ACHN (cell line): ENCODE measurements around the gene CEP250.
"Not testable (repeated sequence)": the region's sequence is repeated elsewhere in the genome, so short reads cannot be mapped to it uniquely, and the experiment has no call there.

ENCODE experiments used
- DNase-seq: peaks from one replicate; pipeline ENCODE4 v3.0.0-alpha.2; 2015
- in situ Hi-C: cut with HindIII; loops from 2 replicates; pipeline ENCODE4 v1.10.0; 2017; ENCODE audit warnings: low sequenced_read_pairs, low pct_ligation_motif_present, low pct_unique_long_range_greater_than_20kb

Gene CEP250

GRCh38 chr20:35448788-35449373 is 6.5 kb upstream of the CEP250 start:
- DNase-seq, result no peak
- in situ Hi-C loops, result no loop called here

- DNase-seq, in situ Hi-C loops: not testable (repeated sequence)
These were observed 5.5 kb upstream of the CEP250 start for GRCh38 chr20:35449855-35450254.

- in situ Hi-C loops, result no loop called here
- DNase-seq, result no peak
These were observed 4.1 kb upstream of the CEP250 start for GRCh38 chr20:35451295-35451694.

GRCh38 chr20:35453647-35454046 is 1.8 kb upstream of the CEP250 start:
- no peak for DNase-seq
- in situ Hi-C loops, result no loop called here

- in situ Hi-C loops, DNase-seq: not testable (repeated sequence)
These were observed 1.3 kb downstream of the CEP250 start for GRCh38 chr20:35456700-35457099.

- DNase-seq, in situ Hi-C loops: not testable (repeated sequence)
These were observed 2.1 kb downstream of the CEP250 start for GRCh38 chr20:35457539-35457938.

- DNase-seq, result no peak
- in situ Hi-C loops, result no loop called here
These were observed 3.0 kb downstream of the CEP250 start for GRCh38 chr20:35458388-35458787.

- DNase-seq, result no peak
- in situ Hi-C loops, result no loop called here
These were observed 6.2 kb downstream of the CEP250 start for GRCh38 chr20:35461620-35462019.

GRCh38 chr20:35462351-35462750 is 7.0 kb downstream of the CEP250 start:
- no peak for DNase-seq
- in situ Hi-C loops, result no loop called here

GRCh38 chr20:35463455-35464300 is 8.3 kb downstream of the CEP250 start:
- peak; percentile 65 for DNase-seq
- in situ Hi-C loops, result no loop called here

- no peak for DNase-seq
- in situ Hi-C loops, result no loop called here
These were observed 10.6 kb downstream of the CEP250 start for GRCh38 chr20:35465976-35466375.

- in situ Hi-C loops, result no loop called here
- no peak for DNase-seq
These were observed 11.5 kb downstream of the CEP250 start for GRCh38 chr20:35466856-35467255.

- in situ Hi-C loops, result no loop called here
- DNase-seq, result no peak
These were observed 12.2 kb downstream of the CEP250 start for GRCh38 chr20:35467339-35468224.

GRCh38 chr20:35468671-35469334 is 13.4 kb downstream of the CEP250 start:
- no peak for DNase-seq
- in situ Hi-C loops, result no loop called here

- in situ Hi-C loops, result no loop called here
- no peak for DNase-seq
These were observed 16.8 kb downstream of the CEP250 start for GRCh38 chr20:35472209-35472608.

- DNase-seq, result no peak
- in situ Hi-C loops, result no loop called here
These were observed 18.3 kb downstream of the CEP250 start for GRCh38 chr20:35473684-35474083.

- DNase-seq, result no peak
- in situ Hi-C loops, result no loop called here
These were observed 19.0 kb downstream of the CEP250 start for GRCh38 chr20:35474303-35474871.

GRCh38 chr20:35476288-35476687 is 20.9 kb downstream of the CEP250 start:
- DNase-seq, result no peak
- in situ Hi-C loops, result no loop called here
